Stimulated activated CD8-positive, alpha-beta memory T cell treated with anti-CD3 and anti-CD28 coated beads, Interleukin-7, amount 100 ng/mL, for 1 hour (primary cell): ENCODE data around the gene PAX5.
"Not testable (repeated sequence)": the region's sequence is repeated elsewhere in the genome, so short reads cannot be mapped to it uniquely, and the experiment has no call there.

Experiments used
- DNase-seq, 2 donors: peaks; one replicate each; pipeline ENCODE4 v3.0.0-alpha.2; 2020; ENCODE audit warnings: low read depth in 2 of 2

PAX5 gene

GRCh38 chr9:37033682-37034304 is at the start of gene PAX5:
Gene PAX5, minus strand, starts transcription at chr9:37034268. Its CDS starts 237 bp downstream, at chr9:37034031.
- no peak for DNase-seq

- DNase-seq: no peak
Measured at GRCh38 chr9:37083654-37084053, 49.6 kb upstream of the PAX5 start.

GRCh38 chr9:37082214-37082765 is 48.2 kb upstream of the PAX5 start:
- no peak for DNase-seq

DNA sequence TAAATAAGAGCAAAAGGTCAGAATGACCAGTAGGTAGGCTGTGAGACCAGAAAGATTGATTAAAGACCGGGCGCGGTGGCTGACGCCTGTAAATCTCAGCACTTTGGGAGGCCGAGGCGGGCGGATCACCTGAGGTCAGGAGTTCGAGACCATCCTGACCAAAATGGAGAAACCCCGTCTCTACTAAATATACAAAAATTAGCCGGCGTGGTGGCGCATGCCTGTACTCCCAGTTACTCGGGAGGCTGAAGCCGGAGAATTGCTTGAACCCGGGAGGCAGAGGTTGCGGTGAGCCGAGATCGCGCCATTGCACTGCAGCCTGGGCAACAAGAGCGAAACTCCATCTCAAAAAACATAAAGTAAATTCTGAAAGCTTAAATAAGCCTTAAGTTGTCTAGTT is 47.4 kb upstream of the PAX5 start:
- not testable (repeated sequence) for DNase-seq

DNA sequence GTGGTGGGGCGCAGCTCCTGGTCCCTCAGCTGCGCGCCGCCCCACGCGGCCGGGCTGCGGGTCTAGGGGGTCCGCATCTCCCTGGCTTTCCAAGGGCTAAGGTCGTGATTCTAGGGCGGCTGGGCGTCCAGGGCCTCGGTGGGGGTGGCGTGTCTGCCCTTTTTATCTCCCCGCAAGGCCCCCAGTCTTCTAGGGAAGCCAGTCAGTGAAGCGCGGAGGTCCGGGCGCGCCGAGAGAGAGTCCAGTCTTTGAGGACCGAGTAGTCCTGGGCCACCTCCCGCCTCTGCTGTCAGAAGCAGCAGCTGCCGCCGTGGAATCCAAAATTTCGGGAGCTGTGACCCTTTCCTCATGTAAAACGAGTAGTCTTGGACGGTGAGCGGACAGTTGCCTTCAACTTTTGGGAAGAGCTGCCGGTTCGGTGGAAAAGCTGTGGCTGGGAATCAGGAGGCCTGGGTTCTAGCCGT is 46.1 kb upstream of the PAX5 start:
- not testable (repeated sequence) for DNase-seq

GRCh38 chr9:37079370-37080164 is 45.5 kb upstream of the PAX5 start:
- DNase-seq: peak; percentile 80 to 81

DNA sequence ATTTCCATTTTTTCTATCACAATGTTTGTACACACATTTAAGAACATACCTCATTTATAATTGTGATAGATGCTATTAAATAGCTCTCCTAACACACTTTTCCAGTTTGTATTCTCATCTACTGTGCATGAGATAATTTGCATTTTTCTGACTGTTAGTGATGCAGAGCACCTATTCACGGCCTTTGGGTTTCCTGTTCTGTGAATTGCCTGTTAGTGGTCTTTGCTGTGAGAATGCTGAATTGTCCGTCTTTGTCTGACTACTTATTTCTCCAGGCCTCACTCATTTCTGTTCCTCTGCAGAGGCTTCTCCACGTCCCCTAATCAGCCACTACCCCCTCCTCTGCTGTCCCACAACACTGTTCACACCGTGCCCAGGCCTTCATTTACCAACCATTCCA is 40.7 kb upstream of the PAX5 start:
- not testable (repeated sequence) for DNase-seq

GRCh38 chr9:37066139-37066725 is 32.2 kb upstream of the PAX5 start:
- DNase-seq: no peak

DNA sequence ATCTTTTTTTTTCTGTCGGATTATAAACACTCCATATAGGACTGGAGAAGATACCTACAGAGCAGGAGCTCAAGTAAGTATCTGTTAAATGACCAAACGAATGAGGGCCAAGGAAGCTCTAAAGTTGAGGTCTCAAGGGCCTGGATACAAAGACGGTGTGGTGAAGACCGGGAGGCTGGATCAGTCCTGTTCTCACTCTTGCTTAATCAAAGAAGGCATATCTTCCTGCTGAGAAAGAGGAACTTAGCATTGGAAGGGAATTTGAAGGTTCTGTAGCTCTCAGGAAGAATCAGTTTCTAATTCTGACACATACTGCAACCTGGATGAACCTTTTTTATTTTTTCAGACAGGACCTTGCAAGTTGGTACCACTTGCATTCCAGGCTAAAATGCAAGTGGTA is 28.3 kb upstream of the PAX5 start:
- no peak for DNase-seq

- DNase-seq: no peak
Measured at GRCh38 chr9:37061768-37062167, 27.7 kb upstream of the PAX5 start.

- no peak for DNase-seq
Measured at GRCh38 chr9:37060833-37061232, 26.8 kb upstream of the PAX5 start.

GRCh38 chr9:37056046-37056920 is 22.2 kb upstream of the PAX5 start:
- DNase-seq: no peak

DNA sequence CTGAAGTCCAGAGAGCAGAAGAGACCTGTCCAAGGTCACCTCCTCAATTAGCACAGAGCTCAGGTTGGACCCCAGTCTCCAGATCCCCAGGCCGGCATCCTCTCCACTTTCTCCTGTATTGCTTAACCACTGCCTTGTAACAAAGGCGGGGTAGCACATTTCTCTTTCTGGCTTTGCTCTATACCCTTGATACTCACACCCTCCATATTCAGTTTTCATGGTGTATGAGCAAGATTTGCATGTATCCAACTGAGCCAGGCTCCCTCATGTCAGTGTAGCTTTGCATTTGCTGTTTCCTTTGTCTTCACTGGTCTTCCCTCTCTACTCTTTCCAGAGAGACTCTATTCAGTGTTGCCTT is 20.3 kb upstream of the PAX5 start:
- not testable (repeated sequence) for DNase-seq

DNA sequence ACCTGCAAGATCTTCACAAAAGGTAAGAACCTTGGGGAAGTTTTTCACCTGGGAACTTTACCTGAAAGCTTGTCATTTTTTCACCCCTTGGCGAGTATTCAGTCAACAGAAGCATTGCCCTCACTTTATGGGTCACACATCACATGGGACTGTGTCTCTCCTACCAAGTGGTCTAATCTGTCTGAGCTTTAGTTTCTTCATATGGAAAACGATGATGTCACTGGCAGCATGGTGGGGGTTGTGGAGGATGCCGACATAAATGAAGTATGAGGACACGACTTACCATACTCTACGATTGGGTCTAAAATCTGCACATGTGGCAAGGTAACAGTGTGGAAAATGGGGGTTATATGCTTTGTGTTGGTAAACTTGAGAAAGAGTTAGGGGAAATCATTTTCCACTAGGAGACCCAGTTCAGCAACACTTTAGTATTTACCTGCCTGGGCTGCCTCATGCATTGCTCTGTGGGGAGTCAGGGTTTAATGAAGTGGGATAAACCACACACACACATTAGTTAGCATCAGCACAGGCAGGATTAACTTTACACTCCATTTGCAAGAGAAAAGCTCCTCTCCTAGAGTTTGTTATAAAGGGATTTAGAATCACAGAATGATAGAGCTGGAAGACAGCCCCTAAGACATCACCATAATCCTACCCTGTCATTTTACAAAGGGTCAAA is 19.8 kb upstream of the PAX5 start:
- DNase-seq: no peak

- no peak for DNase-seq
Measured at GRCh38 chr9:37046683-37047082, 12.6 kb upstream of the PAX5 start.

DNA sequence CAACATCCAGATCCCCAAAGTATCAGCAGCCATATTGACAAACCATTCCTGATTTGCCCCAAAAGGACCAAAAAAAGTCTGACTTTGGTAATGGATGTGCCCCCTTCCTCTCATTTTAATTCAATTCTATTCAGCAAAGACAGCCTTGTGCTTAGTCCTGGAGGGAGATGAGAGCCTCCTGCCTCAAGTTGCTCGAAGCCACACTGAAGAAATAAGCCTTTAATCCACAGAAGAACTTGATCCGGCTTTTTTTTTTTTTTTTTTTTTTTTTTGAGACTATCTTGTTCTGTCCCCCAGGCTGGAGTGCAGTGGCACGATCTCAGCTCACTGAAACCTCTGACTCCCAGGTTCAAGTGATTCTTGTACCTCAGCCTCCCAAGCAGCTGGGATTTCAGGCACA is 8.4 kb upstream of the PAX5 start:
- DNase-seq: no peak

- DNase-seq: no peak
Measured at GRCh38 chr9:37040508-37041127, 6.5 kb upstream of the PAX5 start.

DNA sequence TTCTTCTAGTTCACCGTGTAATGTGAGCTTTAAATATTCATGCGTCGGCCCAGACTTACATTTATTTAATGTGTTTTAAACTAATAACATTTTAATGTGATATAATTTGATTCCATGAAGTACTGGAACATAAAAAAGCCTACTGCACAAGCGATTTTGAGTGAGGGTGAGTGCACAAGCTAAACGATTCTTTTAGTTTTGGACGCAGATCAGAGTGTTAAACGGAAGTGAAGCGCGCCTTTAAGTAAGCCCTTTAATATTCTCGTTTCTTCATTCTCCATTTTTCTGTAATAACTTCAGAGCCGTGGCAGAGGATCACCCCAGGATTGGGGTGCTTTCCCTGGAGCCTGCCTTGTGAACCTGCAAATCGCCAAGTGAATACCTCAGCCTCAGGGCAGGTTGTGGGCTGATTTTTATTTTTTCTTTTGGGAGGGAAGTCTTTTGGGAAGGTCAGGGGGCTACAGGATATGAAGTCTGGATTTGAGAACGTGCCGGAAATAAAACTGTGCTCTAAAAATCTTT is 4.9 kb upstream of the PAX5 start:
- DNase-seq: no peak

- DNase-seq: no peak
Measured at GRCh38 chr9:37038302-37038942, 4.4 kb upstream of the PAX5 start.
